ENCODE data around the gene LSM7.

LSM7 gene

GRCh38 chr19:2328401-2329148 lies at the start of gene LSM7, which contains the start of gene SPPL2B:
Gene LSM7, minus strand, starts transcription at chr19:2328586. Its CDS starts 20 bp downstream, at chr19:2328566.
Gene SPPL2B, plus strand, starts transcription at chr19:2328684. Its CDS starts 26 bp downstream, at chr19:2328710.
- DNase-seq = peak; percentile 93

- DNase-seq = no peak
Observed at GRCh38 chr19:2376784-2377519, 48.6 kb upstream of the LSM7 start.

- no peak for DNase-seq
Observed at GRCh38 chr19:2375353-2376121, 47.2 kb upstream of the LSM7 start.

GRCh38 chr19:2374808-2375207 lies 46.4 kb upstream of the LSM7 start:
- DNase-seq = no peak

- DNase-seq = no peak
Observed at GRCh38 chr19:2372076-2372612, 43.8 kb upstream of the LSM7 start.

- no peak for DNase-seq
Observed at GRCh38 chr19:2371656-2372055, 43.3 kb upstream of the LSM7 start.

- no peak for DNase-seq
Observed at GRCh38 chr19:2365201-2365970, 37.0 kb upstream of the LSM7 start.

GRCh38 chr19:2363419-2363818 lies 35.0 kb upstream of the LSM7 start:
- no peak for DNase-seq

- no peak for DNase-seq
Observed at GRCh38 chr19:2362970-2363300, 34.5 kb upstream of the LSM7 start.

GRCh38 chr19:2362046-2362969 lies 33.9 kb upstream of the LSM7 start:
- no peak for DNase-seq

GRCh38 chr19:2361246-2362045 lies 33.1 kb upstream of the LSM7 start:
- no peak for DNase-seq

- no peak for DNase-seq
Observed at GRCh38 chr19:2360833-2361232, 32.4 kb upstream of the LSM7 start.

GRCh38 chr19:2359992-2360685 lies 31.8 kb upstream of the LSM7 start, which contains the start of gene TMPRSS9:
Gene TMPRSS9, plus strand, starts transcription at chr19:2360265. Its CDS starts 29,521 bp downstream, at chr19:2389786.
- no peak for DNase-seq

GRCh38 chr19:2358548-2359173 lies 30.3 kb upstream of the LSM7 start:
- DNase-seq = no peak

GRCh38 chr19:2357279-2358206 lies 29.2 kb upstream of the LSM7 start:
- no peak for DNase-seq

GRCh38 chr19:2356036-2356646 lies 27.8 kb upstream of the LSM7 start:
- DNase-seq = no peak

Measured in left hindlimb (tissue), 1 donor.